Right lung (tissue), 5 donors: Measurements from ENCODE around the gene GLCE. TPM values are rescaled to one million over a fixed set of nuclear protein-coding genes. Genes with fewer than 3 reads are reported as not detected.
A peak's percentile ranks its signal among the peaks of the same experiment; 100 is the strongest.
"Not testable (repeated sequence)": the region's sequence is repeated elsewhere in the genome, so short reads cannot be mapped to it uniquely, and the experiment has no call there.

ENCODE experiments used
- DNase-seq, 2 donors: peaks; one replicate each; pipeline ENCODE4 v3.0.0-alpha.2; 2013
- polyA plus RNA-seq, 5 donors: library from polyadenylated mRNA; unstranded; fragments of 120-200 nt; gene quantifications; one replicate each; pipeline versions ENCODE4 v1.2.1 to v1.2.3, GENCODE V29; 2013; ENCODE audit warnings: inconsistent platforms in 1 of 5, low replicate concordance in 1 of 5; ENCODE audit not compliant: insufficient read length in 5 of 5, insufficient read depth in 1 of 5

Gene GLCE
- polyA plus RNA-seq, 5 donors, result 50.9 to 66.1 (median 62.0) TPM

GRCh38 chr15:69253156-69253555 is 92.7 kb downstream of the GLCE start:
- no peak for DNase-seq

GRCh38 chr15:69265347-69265955 is 105.0 kb downstream of the GLCE start:
- DNase-seq, result no peak

- no peak for DNase-seq
Measured at GRCh38 chr15:69271217-69271616, 110.8 kb downstream of the GLCE start.

GRCh38 chr15:69272139-69272538 is 111.7 kb downstream of the GLCE start:
- DNase-seq, result no peak

- peak in 1 of 2 donors; percentile 67 for DNase-seq
Measured at GRCh38 chr15:69272891-69273290, 112.5 kb downstream of the GLCE start.

GRCh38 chr15:69275074-69275670 is 114.7 kb downstream of the GLCE start:
- DNase-seq, result no peak

- no peak for DNase-seq
Measured at GRCh38 chr15:69275933-69276560, 115.6 kb downstream of the GLCE start.

- DNase-seq, result no peak
Measured at GRCh38 chr15:69277316-69277715, 116.9 kb downstream of the GLCE start.

- no peak for DNase-seq
Measured at GRCh38 chr15:69279636-69280035, 119.2 kb downstream of the GLCE start.

GRCh38 chr15:69280783-69281182 is 120.3 kb downstream of the GLCE start:
- DNase-seq, result no peak

GRCh38 chr15:69282104-69282743 is 121.8 kb downstream of the GLCE start:
- no peak for DNase-seq

- no peak for DNase-seq
Measured at GRCh38 chr15:69285834-69286233, 125.4 kb downstream of the GLCE start.

GRCh38 chr15:69288011-69288410 is 127.6 kb downstream of the GLCE start:
- no peak for DNase-seq

- DNase-seq, result no peak
Measured at GRCh38 chr15:69288531-69289341, 128.3 kb downstream of the GLCE start.

GRCh38 chr15:69289342-69290146 is 129.1 kb downstream of the GLCE start:
- no peak for DNase-seq

- no peak for DNase-seq
Measured at GRCh38 chr15:69290346-69291164, 130.1 kb downstream of the GLCE start.

GRCh38 chr15:69291651-69292050 is 131.2 kb downstream of the GLCE start:
- not testable (repeated sequence) for DNase-seq

- DNase-seq, result no peak
Measured at GRCh38 chr15:69292826-69293420, 132.5 kb downstream of the GLCE start.

- no peak for DNase-seq
Measured at GRCh38 chr15:69293741-69294615, 133.5 kb downstream of the GLCE start.
